SK-N-SH (cell line): Measurements from ENCODE around the gene MYO18A. TPM values are rescaled to one million over a fixed set of nuclear protein-coding genes. Genes with fewer than 3 reads are reported as not detected.

Source experiments
- CTCF ChIA-PET: fragments of 300-600, 350-600 bp; formaldehyde crosslinking; extraction: SDS; loops from one replicate; lab custom pipeline; 2021; lab: Yijun Ruan, JAX
- POLR2A ChIA-PET: fragments of 350-600 bp; sonication (Branson Sonifier 250); formaldehyde crosslinking; extraction: SDS; loops from one replicate; lab custom pipeline; 2020; ENCODE audit warnings: antibody characterized with exemption, inconsistent platforms; lab: Yijun Ruan, JAX
- DNase-seq: peaks from one replicate; pipeline ENCODE4 v3.0.0; 2012
- H2AFZ ChIP-seq: fragments of 200-600 bp; sonication (generic); 2 replicates; pipeline ENCODE4 v1.8.1; 2016; ENCODE audit warnings: antibody characterized with exemption, mild to moderate bottlenecking, low read depth
- H3F3A ChIP-seq: fragments of 200-600 bp; sonication (generic); replicated peaks from 2 replicates; pipeline ENCODE3; 2016; ENCODE audit warnings: antibody characterized with exemption, mild to moderate bottlenecking; ENCODE audit not compliant: insufficient read depth
- H3K27ac ChIP-seq, 2 experiments: fragments of 200-500 bp in 1 of 2; fragments of 200-600 bp in 1 of 2; sonication (Bioruptor generic) in 1 of 2; sonication (generic), shearing (Covaris generic) in 1 of 2; 2 replicates each; pipeline versions ENCODE4 v1.5.1 to v1.6.1; 2014 to 2016; ENCODE audit warnings: low read depth in 2 of 2, inconsistent platforms in 1 of 2, low read length in 1 of 2, mild to moderate bottlenecking in 1 of 2, mixed read lengths in 1 of 2
- H3K27me3 ChIP-seq: fragments of 200-600 bp; sonication (generic), shearing (Covaris generic); 2 replicates; pipeline ENCODE4 v1.6.1; 2016; ENCODE audit warnings: mixed run types; ENCODE audit not compliant: insufficient read depth
- H3K36me3 ChIP-seq, 2 experiments: fragments of 200-500 bp in 1 of 2; fragments of 200-600 bp in 1 of 2; sonication (Bioruptor generic) in 1 of 2; sonication (generic) in 1 of 2; replicated peaks in 1 of 2; 2 replicates each; pipeline versions ENCODE3 to v1.5.1; 2014 to 2016; ENCODE audit warnings: low read length in 1 of 2, mild to moderate bottlenecking in 1 of 2; ENCODE audit not compliant: insufficient read depth in 2 of 2, control insufficient read depth in 1 of 2
- H3K4me1 ChIP-seq, 2 experiments: fragments of 200-500 bp in 1 of 2; fragments of 200-600 bp in 1 of 2; sonication (Bioruptor generic) in 1 of 2; sonication (generic), shearing (Covaris generic) in 1 of 2; 2 replicates each; pipeline versions ENCODE4 v1.5.1 to v1.6.1; 2014 to 2016; ENCODE audit warnings: low read depth in 1 of 2, low read length in 1 of 2, mixed run types in 1 of 2; ENCODE audit not compliant: insufficient read depth in 2 of 2, control insufficient read depth in 1 of 2
- H3K4me2 ChIP-seq: fragments of 200-600 bp; sonication (generic), shearing (Covaris generic); 2 replicates; pipeline ENCODE4 v1.6.1; 2017; ENCODE audit warnings: mixed run types
- H3K4me3 ChIP-seq, 2 experiments: fragments of 200-500 bp in 1 of 2; fragments of 200-600 bp in 1 of 2; sonication (Bioruptor generic) in 1 of 2; sonication (generic), shearing (Covaris generic) in 1 of 2; 2 replicates each; pipeline versions ENCODE4 v1.5.1 to v1.8.1; 2014 to 2016; ENCODE audit warnings: low read depth in 2 of 2, inconsistent platforms in 1 of 2, low read length in 1 of 2, mild to moderate bottlenecking in 1 of 2, mixed read lengths in 1 of 2, moderate library complexity in 1 of 2
- H3K79me2 ChIP-seq: fragments of 200-600 bp; sonication (generic); 2 replicates; pipeline ENCODE4 v1.8.1; 2017; ENCODE audit warnings: mild to moderate bottlenecking; ENCODE audit not compliant: insufficient read depth
- H3K9ac ChIP-seq: fragments of 200-600 bp; sonication (generic); 2 replicates; pipeline ENCODE4 v1.6.1; 2017; ENCODE audit warnings: mixed run types
- H3K9me2 ChIP-seq: fragments of 200-600 bp; sonication (generic); 2 replicates; pipeline ENCODE4 v1.6.1; 2017; ENCODE audit warnings: mixed run types
- H3K9me3 ChIP-seq: fragments of 200-600 bp; sonication (generic); 2 replicates; pipeline ENCODE4 v1.6.1; 2017; ENCODE audit warnings: mixed run types, mild to moderate bottlenecking, moderate library complexity
- H4K20me1 ChIP-seq: fragments of 200-600 bp; sonication (generic); 2 replicates; pipeline ENCODE4 v1.6.1; 2017; ENCODE audit warnings: mild to moderate bottlenecking, mixed run types; ENCODE audit not compliant: insufficient read depth
- ELF1 ChIP-seq: IDR thresholded peaks from 2 replicates; pipeline ENCODE4 v1.4.0; 2012
- FOXJ3 ChIP-seq: sonication (generic); formaldehyde crosslinking; IDR thresholded peaks from 2 replicates; pipeline ENCODE4 v1.5.1; 2020; ENCODE audit warnings: mild to moderate bottlenecking, missing genetic modification reagents
- FOXM1 ChIP-seq: IDR thresholded peaks from 2 replicates; pipeline ENCODE4 v1.4.0; 2012; ENCODE audit warnings: low read depth, mild to moderate bottlenecking
- GABPA ChIP-seq: IDR thresholded peaks from 2 replicates; pipeline ENCODE4 v1.4.0; 2012; ENCODE audit warnings: low read depth, mild to moderate bottlenecking
- JUND ChIP-seq: IDR thresholded peaks from 2 replicates; pipeline ENCODE4 v1.4.0; 2012
- MEF2A ChIP-seq: IDR thresholded peaks from 2 replicates; pipeline ENCODE4 v1.4.0; 2012; ENCODE audit warnings: low read depth, borderline replicate concordance
- NFIC ChIP-seq: IDR thresholded peaks from 2 replicates; pipeline ENCODE4 v1.4.0; 2012; ENCODE audit warnings: borderline replicate concordance
- POLR2AphosphoS5 ChIP-seq: IDR thresholded peaks from 2 replicates; pipeline ENCODE4 v1.6.1; 2012; ENCODE audit warnings: low read depth, low read length
- RXRA ChIP-seq: IDR thresholded peaks from 2 replicates; pipeline ENCODE4 v1.4.0; 2012; ENCODE audit warnings: low read depth, mild to moderate bottlenecking, borderline replicate concordance
- SIN3A ChIP-seq: IDR thresholded peaks from 2 replicates; pipeline ENCODE4 v1.6.1; 2012; ENCODE audit warnings: low read depth, mild to moderate bottlenecking, low read length, moderate library complexity, borderline replicate concordance
- TAF1 ChIP-seq: IDR thresholded peaks from 2 replicates; pipeline ENCODE4 v1.6.1; 2012; ENCODE audit warnings: low read depth, mild to moderate bottlenecking, low read length, moderate library complexity, borderline replicate concordance
- TEAD4 ChIP-seq: IDR thresholded peaks from 2 replicates; pipeline ENCODE4 v1.4.0; 2012; ENCODE audit warnings: mild to moderate bottlenecking, borderline replicate concordance; ENCODE audit not compliant: insufficient read depth
- WGBS: methylation state at CpG from one replicate; pipeline ENCODE4 v1.1.6; 2017; ENCODE audit warnings: low lambda C conversion rate; 5-methylcytosine and 5-hydroxymethylcytosine counted together
- polyA plus RNA-seq, 3 experiments: library from polyadenylated mRNA; depleted of rRNA; stranded (reverse); fragments of >200 nt; gene quantifications; 2 replicates each; pipeline ENCODE4 v1.2.3, GENCODE V29; 2012
- TF ChIP-seq, protein P1 (sequence below): IDR thresholded peaks from 2 replicates; pipeline ENCODE4 v1.4.0; 2012; ENCODE audit warnings: low read depth
- TF ChIP-seq, protein P2 (sequence below): fragments of 150-350 bp; IDR thresholded peaks from 2 replicates; pipeline ENCODE4 v1.6.1; 2016; ENCODE audit warnings: mild to moderate bottlenecking, low read depth, low read length
- TF ChIP-seq, protein P3 (sequence below): IDR thresholded peaks from 2 replicates; pipeline ENCODE4; 2012

MYO18A gene
- polyA plus RNA-seq, 1 of the 3 experiments (the other 2 are of a cell fraction) = 6.6 TPM

DNA sequence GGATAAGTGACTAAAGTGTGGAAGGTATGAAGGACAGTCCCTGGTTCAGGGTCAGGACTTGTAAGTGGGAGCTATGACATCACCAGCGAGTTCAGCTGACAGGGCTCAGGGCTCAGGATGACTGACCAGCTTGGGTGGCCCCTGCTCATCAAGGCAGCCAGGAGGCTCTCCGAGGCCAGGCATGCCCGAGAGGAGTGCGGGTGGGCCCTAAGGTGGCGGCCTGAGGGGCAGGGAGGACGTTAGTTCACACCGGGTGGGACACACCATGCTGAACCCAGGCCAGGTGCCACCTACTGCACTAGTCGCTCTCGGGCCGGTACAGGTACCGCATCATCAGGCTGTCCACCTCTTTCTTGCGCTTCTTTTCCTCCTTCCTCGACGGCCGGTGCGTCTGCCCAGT is 100.8 kb downstream of the MYO18A start:
- H4K20me1 ChIP-seq = no peaks in the 10 kb centered on the region
- DNase-seq = no peak
- WGBS = 98% methylated on average over 13 of the region's 16 CpGs
- no peaks in the 10 kb centered on the region for H3K9me2 ChIP-seq
- H3F3A ChIP-seq = no peaks in the 10 kb centered on the region
- H3K4me1 ChIP-seq = peaks cover 7 to 12% of the 10 kb centered on the region in 2 experiments; a peak in 2 of 4 replicates
- peaks cover 0 to 11% of the 10 kb centered on the region in 2 experiments for H3K36me3 ChIP-seq
- CTCF ChIA-PET = interaction anchor here (1.0 to 2.8 kb wide), 4 partner anchors 30 to 114 kb away, joined by 3 to 10 read pairs (median 8); no protein-coding TSS in a partner anchor
- H2AFZ ChIP-seq = no peak overlapping the region
- no peak overlapping the region for H3K4me3 ChIP-seq
- no peak overlapping the region for H3K9ac ChIP-seq
- H3K4me2 ChIP-seq = no peak overlapping the region
- H3K27ac ChIP-seq = no peak overlapping the region
- no peaks in the 10 kb centered on the region for H3K79me2 ChIP-seq
- TF ChIP-seq POLR2AphosphoS5 (no peak), FOXM1 (no peak), ELF1 (no peak), FOXJ3 (CRISPR knock-in tag) (no peak), TAF1 (no peak), JUND (no peak), MEF2A (no peak), NFIC (no peak), GABPA (no peak), TEAD4 (no peak), SIN3A (no peak)
- TF ChIP-seq, protein P1, sequence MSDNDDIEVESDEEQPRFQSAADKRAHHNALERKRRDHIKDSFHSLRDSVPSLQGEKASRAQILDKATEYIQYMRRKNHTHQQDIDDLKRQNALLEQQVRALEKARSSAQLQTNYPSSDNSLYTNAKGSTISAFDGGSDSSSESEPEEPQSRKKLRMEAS = no peak
- TF ChIP-seq, protein P2, sequence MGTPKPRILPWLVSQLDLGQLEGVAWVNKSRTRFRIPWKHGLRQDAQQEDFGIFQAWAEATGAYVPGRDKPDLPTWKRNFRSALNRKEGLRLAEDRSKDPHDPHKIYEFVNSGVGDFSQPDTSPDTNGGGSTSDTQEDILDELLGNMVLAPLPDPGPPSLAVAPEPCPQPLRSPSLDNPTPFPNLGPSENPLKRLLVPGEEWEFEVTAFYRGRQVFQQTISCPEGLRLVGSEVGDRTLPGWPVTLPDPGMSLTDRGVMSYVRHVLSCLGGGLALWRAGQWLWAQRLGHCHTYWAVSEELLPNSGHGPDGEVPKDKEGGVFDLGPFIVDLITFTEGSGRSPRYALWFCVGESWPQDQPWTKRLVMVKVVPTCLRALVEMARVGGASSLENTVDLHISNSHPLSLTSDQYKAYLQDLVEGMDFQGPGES = no peak
- TF ChIP-seq, protein P3, sequence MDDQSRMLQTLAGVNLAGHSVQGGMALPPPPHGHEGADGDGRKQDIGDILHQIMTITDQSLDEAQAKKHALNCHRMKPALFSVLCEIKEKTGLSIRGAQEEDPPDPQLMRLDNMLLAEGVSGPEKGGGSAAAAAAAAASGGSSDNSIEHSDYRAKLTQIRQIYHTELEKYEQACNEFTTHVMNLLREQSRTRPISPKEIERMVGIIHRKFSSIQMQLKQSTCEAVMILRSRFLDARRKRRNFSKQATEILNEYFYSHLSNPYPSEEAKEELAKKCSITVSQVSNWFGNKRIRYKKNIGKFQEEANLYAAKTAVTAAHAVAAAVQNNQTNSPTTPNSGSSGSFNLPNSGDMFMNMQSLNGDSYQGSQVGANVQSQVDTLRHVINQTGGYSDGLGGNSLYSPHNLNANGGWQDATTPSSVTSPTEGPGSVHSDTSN = no peak
- POLR2A ChIA-PET = no interaction called here
- no peaks in the 10 kb centered on the region for H3K9me3 ChIP-seq
- no peaks in the 10 kb centered on the region for H3K27me3 ChIP-seq

DNA sequence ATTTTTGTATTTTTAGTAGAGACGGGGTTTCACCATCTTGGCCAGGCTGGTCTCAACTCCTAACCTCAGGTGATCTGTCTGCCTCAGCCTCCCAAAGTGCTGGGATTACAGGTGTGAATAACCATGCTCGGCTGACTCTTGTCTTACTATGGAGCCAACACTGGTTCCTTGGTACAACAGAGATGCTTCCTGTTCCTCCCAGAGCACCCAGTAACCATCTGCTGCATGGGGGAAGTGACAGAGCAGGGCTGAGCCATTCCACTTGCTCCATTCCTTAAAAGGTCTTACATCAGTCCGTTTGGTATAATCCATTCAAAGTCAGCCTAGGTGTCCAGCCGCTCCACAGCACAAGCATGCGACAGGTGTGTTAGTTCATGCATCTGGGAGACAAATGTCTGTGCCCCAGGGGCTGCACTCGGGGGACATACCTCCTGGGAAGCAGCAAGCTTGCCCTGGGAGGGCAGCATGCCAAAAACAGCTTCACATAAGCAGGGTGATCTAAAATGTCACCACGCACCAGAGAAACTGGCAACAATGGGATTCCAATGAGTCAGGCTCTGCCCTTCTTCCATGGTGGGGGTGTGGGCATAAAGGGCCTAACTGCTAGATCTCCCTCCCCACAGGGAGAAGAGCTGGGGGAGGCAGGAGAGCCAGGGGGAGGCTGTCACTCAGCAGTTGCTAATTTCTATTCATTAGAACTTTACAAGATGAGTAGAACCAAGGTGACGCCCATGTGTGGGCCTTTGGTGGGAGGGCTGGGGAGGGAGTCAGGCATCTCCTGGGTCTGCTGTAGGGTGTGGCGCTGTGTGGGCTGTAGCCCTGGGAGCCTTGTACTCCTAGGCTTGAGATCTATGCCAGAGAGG is 101.8 kb downstream of the MYO18A start:
- no peak for DNase-seq
- ChIA-PET CTCF (interaction anchor here (1.0 to 2.8 kb wide), 5 partner anchors 31 to 125 kb away, joined by 3 to 10 read pairs (median 7); no protein-coding TSS in a partner anchor), POLR2A (no interaction called here)
- Histone ChIP-seq H3K79me2 (no peaks in the 10 kb centered on the region), H3K27me3 (no peaks in the 10 kb centered on the region), H3K4me2 (no peak overlapping the region), H4K20me1 (no peaks in the 10 kb centered on the region), H3K27ac (no peak overlapping the region), H3K9me2 (no peaks in the 10 kb centered on the region), H3K4me1 (peaks cover 0 to 12% of the 10 kb centered on the region in 2 experiments; a peak in 1 of 4 replicates), H3K9me3 (no peaks in the 10 kb centered on the region), H2AFZ (no peak overlapping the region), H3K36me3 (peaks cover 0 to 9% of the 10 kb centered on the region in 2 experiments), H3K9ac (no peak overlapping the region), H3F3A (no peaks in the 10 kb centered on the region), H3K4me3 (no peak overlapping the region)
- TF ChIP-seq RXRA (no peak), TEAD4 (no peak)
- 92% methylated on average over 8 of the region's 9 CpGs for WGBS
